HuH-7.5 (cell line): ENCODE results near the gene SAMD5.

Source experiments
- DNase-seq: peaks from one replicate; pipeline ENCODE4 v3.0.0; 2011; ENCODE audit warnings: low spot score

SAMD5 gene

DNA sequence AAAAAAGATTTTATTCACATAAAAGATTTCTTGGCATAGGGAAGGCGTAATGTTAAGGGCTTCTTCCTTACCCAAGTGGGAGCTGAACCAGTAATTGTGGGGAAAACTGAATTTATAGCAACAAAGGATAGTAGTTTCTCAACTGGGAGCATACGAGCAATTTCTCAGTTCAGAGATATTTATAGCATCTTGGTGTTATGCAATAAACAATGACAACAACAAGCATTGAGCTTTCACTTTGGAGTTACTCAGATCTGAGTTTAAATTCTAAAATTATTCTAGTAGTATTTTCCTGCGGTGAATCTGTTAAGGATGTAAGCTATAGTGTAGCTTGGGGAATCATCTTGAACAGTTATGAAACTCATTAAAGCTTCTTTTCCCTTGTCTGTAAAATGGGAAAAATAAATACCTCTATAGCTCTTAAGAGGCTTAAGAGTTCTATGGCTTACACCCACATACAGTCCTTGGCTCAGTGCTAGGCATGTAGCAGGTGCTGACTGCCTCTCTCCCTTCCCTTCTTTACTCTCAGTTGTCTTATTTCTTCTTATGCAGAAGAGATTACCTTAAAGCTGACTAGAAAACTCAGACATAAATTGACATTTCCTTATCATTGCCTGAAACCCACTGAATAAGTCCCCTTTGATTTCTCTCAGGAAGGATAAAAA is 58.8 kb downstream of the SAMD5 start:
- no peak for DNase-seq

DNA sequence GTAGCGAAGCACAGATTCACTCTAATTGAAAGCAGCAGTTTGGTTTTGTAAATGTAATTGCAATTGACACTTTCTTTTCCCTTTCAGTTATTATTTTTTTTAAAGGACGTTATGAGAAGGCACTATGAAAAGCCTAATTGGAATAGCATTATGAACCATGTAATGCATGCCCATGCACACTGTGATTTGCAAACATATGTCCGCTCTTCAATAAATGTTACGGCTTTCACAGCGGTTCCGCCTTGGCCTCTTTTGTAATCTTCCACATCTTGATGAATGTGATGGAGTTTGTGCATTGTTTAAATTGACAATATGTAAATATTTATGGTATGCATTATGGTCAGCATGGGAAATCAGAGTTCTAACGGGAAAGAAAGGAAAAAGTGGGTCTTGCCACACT is 61.3 kb downstream of the SAMD5 start:
- no peak for DNase-seq

DNA sequence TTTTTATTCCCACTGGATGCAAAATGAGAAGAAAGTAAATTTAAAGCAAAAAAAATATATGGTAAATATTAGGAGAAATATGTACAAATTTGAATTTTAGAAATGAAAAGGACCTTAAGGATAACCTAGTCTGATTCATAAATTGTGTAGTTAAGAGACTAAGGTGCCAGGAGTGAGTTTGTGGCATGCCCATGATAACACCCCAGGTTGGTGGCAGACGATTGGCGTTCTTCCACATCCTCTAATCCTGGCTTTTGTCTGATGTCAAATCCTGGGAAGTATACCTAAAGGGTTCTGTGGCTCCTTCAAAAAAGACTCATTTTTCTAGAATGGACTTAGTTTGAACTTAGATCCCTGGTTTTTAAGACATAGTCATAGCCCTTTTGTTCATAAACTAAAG is 62.2 kb downstream of the SAMD5 start:
- DNase-seq = no peak

DNA sequence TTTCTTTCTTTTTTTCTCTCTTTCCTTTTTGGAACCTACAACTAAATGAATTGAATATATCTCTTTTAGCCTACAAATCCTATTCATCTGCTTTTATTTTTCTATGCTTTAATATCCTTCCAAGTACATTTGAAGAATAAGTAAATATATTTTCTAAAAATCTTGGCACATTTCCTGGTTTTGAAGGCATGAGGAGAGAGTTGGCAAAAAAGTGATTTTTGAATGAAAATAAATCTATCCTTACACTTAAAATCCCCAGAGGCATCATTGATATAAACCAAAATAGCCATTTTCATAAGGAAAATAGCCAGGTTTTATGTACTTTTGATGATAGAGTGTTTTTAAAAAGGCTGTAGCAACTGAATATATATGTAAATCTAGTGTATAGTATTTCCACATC is 69.0 kb downstream of the SAMD5 start:
- no peak for DNase-seq

DNA sequence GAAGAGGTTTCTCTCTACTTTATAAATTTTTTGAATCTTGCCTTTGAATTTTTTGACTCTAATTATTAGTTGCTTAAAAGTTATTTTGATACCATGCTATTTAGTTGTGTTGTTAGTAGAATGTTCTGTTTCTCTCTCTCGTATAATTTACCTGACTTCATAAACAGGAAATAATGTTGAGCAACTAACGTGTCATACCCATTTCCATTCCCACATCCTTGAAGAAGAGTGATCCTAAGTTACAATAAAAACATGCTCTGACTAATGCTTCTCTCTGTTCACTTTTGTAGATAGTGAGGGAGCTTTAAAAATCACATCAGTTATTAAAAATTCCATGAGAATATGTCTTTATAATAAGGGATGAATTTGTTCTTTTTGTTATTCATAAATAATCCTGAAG is 69.7 kb downstream of the SAMD5 start:
- no peak for DNase-seq

DNA sequence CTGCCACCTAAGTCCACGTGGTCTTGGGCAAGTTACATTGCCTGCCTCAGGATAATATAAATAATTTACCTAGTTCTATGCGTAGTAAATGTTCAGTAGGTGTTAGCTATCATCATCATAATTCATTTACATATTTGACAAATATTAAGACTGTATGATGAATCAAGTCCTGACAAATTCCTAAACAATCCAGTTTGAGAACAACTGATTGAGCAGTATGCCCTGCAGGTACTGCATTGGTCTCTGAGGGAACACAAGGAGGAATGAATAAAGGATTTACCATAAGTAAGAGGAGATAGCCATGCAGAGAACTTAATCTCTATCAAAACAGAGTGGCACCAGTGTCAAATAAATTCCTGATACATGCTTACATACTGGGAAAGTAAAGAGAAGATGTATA is 70.4 kb downstream of the SAMD5 start:
- no peak for DNase-seq

DNA sequence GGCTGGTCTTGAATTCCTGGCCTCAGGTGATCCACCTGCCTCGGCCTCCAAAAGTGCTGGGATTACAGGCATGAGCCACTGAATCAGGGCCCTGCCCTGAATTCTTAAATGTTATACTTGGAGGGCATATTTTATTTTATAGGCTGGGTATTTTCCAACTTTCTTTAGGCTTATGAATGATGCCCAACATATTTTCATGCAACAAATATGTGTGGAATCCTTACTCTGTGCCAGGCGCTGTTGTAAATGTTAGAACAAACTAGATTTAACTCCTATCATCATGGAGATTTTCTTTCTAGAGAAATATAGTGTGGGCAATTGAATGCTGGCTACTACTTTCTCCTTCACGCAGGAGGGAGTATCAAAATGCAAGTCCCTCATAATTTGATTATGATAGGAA is 71.2 kb downstream of the SAMD5 start:
- no peak for DNase-seq

DNA sequence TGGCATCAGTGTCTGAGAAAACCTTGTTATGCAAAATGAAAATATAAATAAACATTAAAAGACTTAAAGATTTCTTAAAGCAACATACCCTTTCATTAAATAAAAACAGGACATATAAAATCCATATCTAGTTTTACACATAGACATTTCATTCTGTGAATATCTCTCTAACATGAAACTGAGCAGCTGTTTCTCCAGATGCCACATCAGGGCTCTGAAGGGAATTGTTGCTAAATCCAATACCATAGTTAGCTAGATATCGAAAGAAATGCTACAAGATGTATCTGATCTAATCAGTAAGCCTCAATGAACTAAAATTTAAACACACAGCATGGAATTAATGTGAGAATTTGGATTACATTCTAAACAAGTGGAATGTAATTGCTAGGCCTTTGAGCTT is 74.5 kb downstream of the SAMD5 start:
- no peak for DNase-seq

DNA sequence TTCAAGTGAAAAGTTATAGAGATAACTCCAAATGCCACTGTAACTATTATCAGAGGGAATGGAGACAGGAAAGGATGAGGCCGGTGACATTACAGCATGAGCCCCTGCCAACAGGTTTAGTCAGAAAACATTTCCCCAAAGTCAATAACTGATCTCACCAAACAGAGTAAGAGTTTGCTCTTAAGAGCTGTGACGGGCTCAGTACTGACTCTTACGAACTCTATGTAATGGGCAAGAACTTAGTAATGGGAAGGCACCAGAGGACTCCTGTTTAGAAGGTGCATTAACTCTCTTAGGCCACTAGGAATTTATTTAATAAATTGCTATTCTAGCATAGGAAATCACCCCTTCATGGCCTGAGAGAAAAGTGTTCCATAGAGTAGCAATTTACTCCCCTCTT is 76.8 kb downstream of the SAMD5 start:
- DNase-seq = no peak

DNA sequence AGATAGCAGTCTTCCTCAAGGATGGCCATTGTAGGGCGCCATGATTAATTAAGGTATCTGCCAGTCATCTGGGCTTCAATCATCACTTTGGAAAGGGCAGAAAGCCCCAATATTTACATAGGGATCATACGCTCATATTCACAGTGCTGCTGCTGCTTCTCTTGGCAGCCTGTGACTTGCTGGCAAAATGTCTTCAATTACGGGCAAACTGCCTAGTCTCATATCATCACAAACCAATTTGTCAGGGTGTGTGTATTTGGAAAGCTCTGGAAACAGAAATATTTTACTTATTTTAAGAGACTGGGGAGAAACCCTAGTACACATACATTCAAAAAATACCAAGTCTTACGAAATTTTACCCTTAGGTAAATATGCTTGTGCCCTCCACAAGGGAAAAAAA is 77.6 kb downstream of the SAMD5 start:
- no peak for DNase-seq

DNA sequence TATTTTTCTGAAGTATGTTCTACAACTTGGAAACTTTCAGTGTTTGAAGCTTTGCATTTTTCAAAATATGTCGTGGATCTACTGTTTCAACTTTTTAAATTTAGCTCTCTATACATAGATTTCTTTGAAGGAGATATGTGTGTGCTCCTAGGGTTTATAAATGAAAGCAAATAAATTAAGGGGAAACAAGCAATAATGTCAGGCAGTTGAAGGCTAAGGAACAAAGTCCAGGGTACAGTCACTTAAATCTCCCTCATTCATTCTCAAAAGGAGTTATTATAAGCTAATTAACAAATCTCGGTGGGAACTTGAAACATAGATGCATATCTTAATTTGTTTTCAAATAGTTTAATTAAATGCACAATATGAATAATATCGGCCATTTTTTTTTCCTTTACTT is 79.4 kb downstream of the SAMD5 start:
- no peak for DNase-seq

DNA sequence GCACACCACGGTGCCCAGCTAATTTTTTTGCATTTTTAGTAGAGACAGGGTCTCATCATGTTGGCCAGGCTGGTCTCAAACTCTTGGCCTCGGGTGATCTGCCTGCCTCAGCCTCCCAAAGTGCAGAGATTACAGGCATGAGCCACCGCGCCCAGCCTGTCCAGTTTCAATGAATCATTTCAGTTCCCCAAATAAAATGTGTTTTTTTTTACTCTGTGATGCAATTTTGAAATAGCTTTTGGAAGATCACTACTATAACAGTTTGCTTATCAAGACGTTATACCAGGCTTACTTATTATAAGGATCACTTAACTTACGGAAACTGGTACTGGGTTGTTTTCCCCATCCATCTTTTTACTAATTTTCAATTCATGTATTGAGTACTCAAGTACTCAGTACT is 80.0 kb downstream of the SAMD5 start:
- no peak for DNase-seq

DNA sequence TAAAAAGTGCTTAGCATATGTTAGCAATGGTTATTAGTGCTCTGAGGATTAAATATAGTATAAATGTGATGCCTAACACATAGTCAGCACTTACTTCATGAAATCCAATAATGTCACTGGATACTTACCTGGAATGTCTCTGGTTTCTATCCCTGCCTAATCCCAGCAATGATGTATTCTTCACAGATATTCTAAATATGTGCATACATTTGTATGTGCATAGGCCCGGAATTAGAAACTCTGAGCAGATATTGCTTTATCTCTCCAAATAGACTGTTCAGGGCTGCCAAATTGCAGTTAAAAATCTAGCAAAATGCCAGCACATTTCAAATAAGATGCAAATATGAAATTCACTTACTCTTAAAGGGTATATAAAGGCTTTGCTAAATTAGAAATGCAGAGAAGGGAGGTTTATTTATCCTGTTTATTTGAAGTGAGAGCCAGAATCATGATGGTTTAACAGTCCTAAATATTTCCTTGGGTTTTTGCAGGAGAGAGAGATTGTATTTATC is 81.3 kb downstream of the SAMD5 start:
- DNase-seq = no peak

DNA sequence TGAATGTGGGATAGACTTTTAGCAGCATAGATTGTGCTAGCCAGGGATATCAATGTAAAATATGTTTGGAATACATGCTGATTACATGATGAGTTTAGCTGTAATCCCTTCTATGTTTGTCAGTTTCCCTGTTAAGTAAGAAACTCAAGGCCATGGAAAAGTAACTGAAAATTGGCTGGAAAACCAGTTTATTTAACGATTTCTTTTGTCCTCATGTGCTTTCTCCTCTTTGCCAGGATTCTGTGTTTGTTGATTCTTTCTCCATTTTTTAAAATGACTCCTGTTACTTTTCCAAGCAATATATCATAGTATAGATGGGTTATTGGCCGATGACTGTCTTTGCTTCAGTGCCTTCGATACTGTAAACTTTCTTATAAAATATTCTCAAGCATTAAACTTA is 87.5 kb downstream of the SAMD5 start:
- DNase-seq = no peak

DNA sequence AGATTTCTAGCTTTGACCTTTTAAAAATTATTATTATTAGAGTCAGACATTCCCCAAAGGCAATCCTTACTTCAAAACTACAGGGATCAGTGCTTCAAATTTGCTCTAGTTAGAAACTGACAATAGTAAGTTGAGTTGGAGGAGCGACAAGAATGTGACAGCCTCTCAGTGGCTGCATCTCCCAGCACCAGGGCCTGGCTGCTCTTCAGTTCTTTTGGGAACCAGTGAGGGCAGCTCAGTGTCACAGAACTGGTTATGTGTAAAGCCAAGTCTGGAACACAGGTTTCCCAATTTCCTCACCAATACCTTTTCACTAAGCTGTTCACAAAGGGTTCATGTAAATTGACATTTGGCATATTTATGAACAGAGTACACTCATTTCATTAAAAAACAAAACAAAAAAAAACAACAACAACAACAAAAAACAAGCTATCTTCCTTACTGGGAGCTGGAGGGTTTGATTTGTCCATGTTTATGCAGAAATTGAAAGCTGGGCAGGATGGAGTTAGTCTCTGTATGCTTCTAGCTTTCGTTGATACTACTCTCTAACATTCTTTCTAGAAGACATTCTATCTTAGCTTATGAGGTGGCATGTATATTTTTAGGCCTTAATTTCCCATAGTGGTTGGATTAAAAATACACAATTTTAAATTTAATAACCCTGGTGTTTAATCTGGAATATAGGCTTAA is 95.0 kb downstream of the SAMD5 start:
- DNase-seq = no peak

DNA sequence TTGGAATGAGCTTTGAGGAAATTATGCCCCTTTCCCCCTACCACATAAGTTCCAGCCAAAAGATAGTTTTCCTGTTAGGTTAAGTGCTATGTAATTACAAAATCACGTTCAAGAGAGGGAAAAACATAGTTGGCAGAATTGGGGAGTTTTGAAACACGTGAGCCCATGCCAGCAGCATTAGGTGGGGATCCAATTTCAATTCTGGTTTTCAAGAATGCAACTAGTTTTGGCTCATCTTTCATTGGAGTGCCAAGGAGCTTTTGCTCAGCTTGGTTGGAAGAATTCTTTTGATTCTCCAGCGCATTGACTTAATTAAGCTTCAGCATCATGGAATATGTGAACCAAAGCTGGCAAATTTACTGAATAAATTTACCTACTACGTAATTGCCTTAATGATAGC is 95.9 kb downstream of the SAMD5 start:
- no peak for DNase-seq

DNA sequence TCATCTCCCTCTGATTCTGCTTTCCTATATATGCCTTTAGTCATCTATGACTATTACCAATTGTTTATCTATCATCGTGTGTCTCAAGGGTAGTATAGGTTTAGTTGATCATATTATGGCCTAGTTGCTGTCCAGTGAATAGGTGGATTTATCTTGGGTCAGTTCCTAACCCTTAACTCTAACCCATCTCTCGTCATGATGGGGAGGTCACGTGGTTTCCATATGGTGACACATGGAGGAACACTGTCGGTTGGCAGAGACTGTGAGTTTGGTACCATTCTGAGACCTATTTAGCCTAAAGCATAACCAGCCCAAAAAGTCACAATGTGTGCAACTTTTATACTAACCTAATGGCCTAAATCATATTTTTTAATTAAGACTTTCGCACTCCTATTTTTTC is 103.5 kb downstream of the SAMD5 start:
- DNase-seq = no peak

DNA sequence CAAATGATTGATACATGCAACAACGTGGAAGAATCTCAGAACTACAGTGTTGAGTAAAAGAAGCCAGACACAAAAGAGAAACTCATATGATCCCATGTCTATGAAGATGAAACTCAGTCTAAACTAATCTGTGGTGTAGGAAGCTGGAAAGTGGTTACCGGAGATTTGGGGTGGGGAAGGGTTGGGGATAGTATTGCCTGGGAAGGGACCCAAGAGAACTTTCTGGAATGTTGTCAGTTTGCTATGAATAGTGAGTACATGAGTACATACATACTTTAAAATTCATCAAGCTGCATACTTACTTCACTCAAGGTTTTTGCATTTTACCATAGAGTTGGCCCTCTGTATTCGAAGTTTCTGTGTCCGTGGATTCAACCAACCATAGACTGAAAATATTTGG is 106.0 kb downstream of the SAMD5 start:
- DNase-seq = no peak

DNA sequence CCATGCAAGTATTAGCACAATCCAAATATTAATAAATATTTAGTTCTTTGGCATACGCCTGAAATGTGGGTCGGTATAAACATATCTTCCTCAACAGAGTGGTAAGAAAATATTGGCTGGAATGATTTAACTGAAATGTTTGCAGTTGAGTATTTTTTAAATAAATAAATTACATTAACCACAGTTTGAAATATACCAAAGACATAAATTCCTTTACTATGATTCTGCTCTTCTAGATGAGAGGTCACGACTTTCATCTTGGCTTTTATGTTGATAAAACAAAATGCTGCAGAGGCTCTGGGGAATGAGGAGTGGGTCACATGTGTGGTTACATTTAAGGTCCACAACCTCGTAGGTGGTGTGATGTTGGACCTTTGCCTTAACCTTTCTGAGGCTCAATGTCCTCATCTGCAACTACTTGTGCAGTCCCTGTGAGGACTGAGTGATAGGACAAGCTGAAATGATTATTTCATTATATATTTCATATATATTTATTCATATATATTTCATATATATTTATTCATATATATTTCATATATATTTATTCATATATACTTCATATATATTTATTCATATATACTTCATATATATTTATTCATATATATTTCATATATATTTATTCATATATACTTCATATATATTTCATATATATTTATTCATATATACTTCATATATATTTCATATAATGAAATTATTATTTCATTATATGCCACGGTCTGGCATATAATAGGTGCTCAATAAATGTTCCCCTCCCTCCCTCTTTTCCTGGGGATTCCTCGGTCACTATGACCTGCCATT is 107.4 kb downstream of the SAMD5 start:
- no peak for DNase-seq

DNA sequence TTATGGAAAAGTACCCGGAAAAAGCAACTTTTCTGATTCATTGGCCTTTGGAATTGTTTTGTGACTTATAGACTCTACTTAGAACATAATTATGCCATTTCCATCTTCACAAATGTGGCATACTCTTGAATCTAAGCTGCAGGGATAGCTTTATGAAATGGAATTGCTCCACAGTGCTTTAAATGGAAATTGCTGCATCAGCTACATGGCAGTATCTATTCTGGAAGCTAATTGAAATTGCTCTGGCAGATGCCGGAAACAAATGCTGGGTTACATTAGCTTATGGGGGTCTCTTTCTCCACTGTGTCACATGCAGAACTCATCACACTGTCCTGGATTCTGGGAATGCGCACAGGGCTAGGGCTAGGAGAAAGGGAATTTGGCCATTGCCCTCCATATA is 108.9 kb downstream of the SAMD5 start:
- no peak for DNase-seq

DNA sequence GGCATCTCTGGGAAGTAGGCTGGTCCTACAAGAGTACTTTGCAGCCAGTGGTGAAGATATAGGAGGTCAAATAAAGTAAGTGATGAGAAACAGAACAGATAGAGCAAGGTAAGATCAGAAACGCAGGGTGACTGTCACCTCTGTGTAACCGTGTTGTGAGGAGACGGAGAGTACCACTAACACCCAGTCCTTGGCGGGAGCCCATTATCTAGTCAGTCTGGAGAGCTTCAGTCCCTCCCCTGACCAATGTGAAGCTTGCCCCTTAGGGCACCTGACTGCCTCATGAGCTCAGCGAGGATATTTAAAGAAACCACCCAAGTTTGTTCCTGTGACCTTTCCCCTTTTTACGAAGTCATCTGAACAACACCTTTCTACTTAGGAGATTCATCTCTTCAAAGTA is 110.0 kb downstream of the SAMD5 start:
- no peak for DNase-seq

DNA sequence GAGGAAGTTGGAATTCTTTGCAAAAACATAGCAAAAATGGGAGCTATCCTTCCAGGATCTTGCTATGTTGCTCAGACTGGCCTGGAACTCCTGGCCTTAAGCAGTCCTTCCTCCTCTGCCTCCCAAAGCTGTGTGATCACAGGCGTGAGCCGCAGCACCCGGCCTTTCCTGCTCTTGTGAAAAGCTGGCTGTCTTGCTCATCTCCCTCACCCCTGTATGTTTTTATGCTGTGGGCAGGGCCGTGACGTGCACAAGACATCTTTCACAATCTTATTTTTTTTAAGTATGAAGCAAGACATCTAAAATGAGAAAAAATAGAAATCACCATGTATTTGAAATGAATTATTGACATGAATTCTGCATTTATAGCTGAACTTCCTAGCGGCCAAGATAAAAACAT is 110.4 kb downstream of the SAMD5 start:
- no peak for DNase-seq
